ENCODE data around the gene EMSY. TPM values are rescaled to one million over a fixed set of nuclear protein-coding genes. Genes with fewer than 3 reads are reported as not detected.
A peak's percentile ranks its signal among the peaks of the same experiment; 100 is the strongest.
"Not testable (repeated sequence)": the region's sequence is repeated elsewhere in the genome, so short reads cannot be mapped to it uniquely, and the experiment has no call there.

The EMSY gene
- total and polyA plus RNA-seq, 7 experiments from 2014 or later = 25.9 to 49.0 (median 35.7) TPM

- no peak overlapping the region for H3K27ac Mint-ChIP-seq
- H3K27ac ChIP-seq (ENCODE audit: low read depth, low read length) = no peak overlapping the region
- H3K4me3 Mint-ChIP-seq = no peak overlapping the region
- peaks cover 0 to 12% (median 0%) of the 10 kb centered on the region in 7 donors for H3K4me1 Mint-ChIP-seq
- ChIA-PET POLR2A (no interaction called here), CTCF (no interaction called here)
- peaks cover 0 to 2% (median 0%) of the 10 kb centered on the region in 11 donors for H3K9me3 Mint-ChIP-seq
- peaks cover 0 to 5% (median 0%) of the 10 kb centered on the region in 5 donors for H3K36me3 Mint-ChIP-seq
- ATAC-seq (no peak), DNase-seq (no peak)
- H3K4me1 ChIP-seq (ENCODE audit: control insufficient read depth in 2 of 2, insufficient read depth in 2 of 2, low read length in 2 of 2) = no peaks in the 10 kb centered on the region
- H3K27me3 ChIP-seq (ENCODE audit: control insufficient read depth in 2 of 2, insufficient read depth in 2 of 2, low read length in 2 of 2) = no peaks in the 10 kb centered on the region
- no peaks in the 10 kb centered on the region for H3K36me3 ChIP-seq (ENCODE audit: control insufficient read depth in 2 of 3, insufficient read depth in 3 of 3, low read length in 3 of 3)
- H3K9me3 ChIP-seq (ENCODE audit: control insufficient read depth in 2 of 3, low read length in 3 of 3) = no peaks in the 10 kb centered on the region
- no peak overlapping the region for H3K4me3 ChIP-seq (ENCODE audit: low read length)
- peaks cover 0 to 19% (median 10%) of the 10 kb centered on the region in 5 donors for H3K27me3 Mint-ChIP-seq
- intact Hi-C loops (cut with micrococcal nuclease) = no loop called here
These were observed 133.3 kb downstream of the EMSY start for GRCh38 chr11:76577921-76578653.

- intact Hi-C loops (cut with micrococcal nuclease) = no loop called here
- H3K9me3 ChIP-seq (ENCODE audit: control insufficient read depth in 2 of 3, low read length in 3 of 3) = no peaks in the 10 kb centered on the region
These were observed 133.8 kb downstream of the EMSY start for GRCh38 chr11:76578654-76579055.

GRCh38 chr11:76579056-76579751 is 134.4 kb downstream of the EMSY start:
- H3K27me3 ChIP-seq (ENCODE audit: control insufficient read depth in 2 of 2, insufficient read depth in 2 of 2, low read length in 2 of 2) = no peaks in the 10 kb centered on the region
- peaks cover 0 to 16% (median 6%) of the 10 kb centered on the region in 5 donors for H3K27me3 Mint-ChIP-seq
- CTCF ChIA-PET = no interaction called here
- no peak overlapping the region for H3K4me3 ChIP-seq (ENCODE audit: low read length)
- peaks cover 0 to 2% (median 0%) of the 10 kb centered on the region in 11 donors for H3K9me3 Mint-ChIP-seq
- no peak overlapping the region for H3K4me3 Mint-ChIP-seq
- H3K27ac ChIP-seq (ENCODE audit: low read depth, low read length) = no peak overlapping the region
- H3K9me3 ChIP-seq (ENCODE audit: control insufficient read depth in 2 of 3, low read length in 3 of 3) = no peaks in the 10 kb centered on the region
- H3K27ac Mint-ChIP-seq = no peak overlapping the region
- H3K4me1 ChIP-seq (ENCODE audit: control insufficient read depth in 2 of 2, insufficient read depth in 2 of 2, low read length in 2 of 2) = no peaks in the 10 kb centered on the region
- no peaks in the 10 kb centered on the region for H3K36me3 ChIP-seq (ENCODE audit: control insufficient read depth in 2 of 3, insufficient read depth in 3 of 3, low read length in 3 of 3)
- POLR2A ChIA-PET = no interaction called here
- H3K4me1 Mint-ChIP-seq = peaks cover 0 to 4% (median 0%) of the 10 kb centered on the region in 7 donors
- intact Hi-C loops (cut with micrococcal nuclease) = no loop called here
- peaks cover 0 to 5% (median 0%) of the 10 kb centered on the region in 5 donors for H3K36me3 Mint-ChIP-seq
- DNase-seq (no peak), ATAC-seq (no peak)

More at GRCh38 chr11:76578654-76579055, 133.8 kb downstream of the EMSY start:
- ChIA-PET POLR2A (no interaction called here), CTCF (no interaction called here)
- ATAC-seq (no peak), DNase-seq (no peak)
- Histone ChIP-seq H3K4me1 (ENCODE audit: control insufficient read depth in 2 of 2, insufficient read depth in 2 of 2, low read length in 2 of 2) (no peaks in the 10 kb centered on the region), H3K27ac (ENCODE audit: low read depth, low read length) (no peak overlapping the region), H3K4me3 (ENCODE audit: low read length) (no peak overlapping the region), H3K36me3 (ENCODE audit: control insufficient read depth in 2 of 3, insufficient read depth in 3 of 3, low read length in 3 of 3) (no peaks in the 10 kb centered on the region), H3K27me3 (ENCODE audit: control insufficient read depth in 2 of 2, insufficient read depth in 2 of 2, low read length in 2 of 2) (no peaks in the 10 kb centered on the region)
- Mint-ChIP-seq H3K4me3 (no peak overlapping the region), H3K36me3 (peaks cover 0 to 5% (median 0%) of the 10 kb centered on the region in 5 donors), H3K27ac (no peak overlapping the region), H3K27me3 (peaks cover 0 to 19% (median 8%) of the 10 kb centered on the region in 5 donors), H3K4me1 (peaks cover 0 to 7% (median 0%) of the 10 kb centered on the region in 7 donors), H3K9me3 (peaks cover 0 to 2% (median 0%) of the 10 kb centered on the region in 11 donors)

GRCh38 chr11:76579752-76580151 is 134.9 kb downstream of the EMSY start:
- H3K4me3 ChIP-seq (ENCODE audit: low read length) = no peak overlapping the region
- no peak overlapping the region for H3K27ac Mint-ChIP-seq

GRCh38 chr11:76582471-76582870 is 137.7 kb downstream of the EMSY start:
- H3K9me3 ChIP-seq (ENCODE audit: control insufficient read depth in 2 of 3, low read length in 3 of 3); H3K4me3 ChIP-seq (ENCODE audit: low read length); H3K4me1 ChIP-seq (ENCODE audit: control insufficient read depth in 2 of 2, insufficient read depth in 2 of 2, low read length in 2 of 2); H3K36me3 ChIP-seq (ENCODE audit: control insufficient read depth in 2 of 3, insufficient read depth in 3 of 3, low read length in 3 of 3); H3K4me3 Mint-ChIP-seq; H3K9me3 Mint-ChIP-seq; H3K27ac ChIP-seq (ENCODE audit: low read depth, low read length); intact Hi-C loops (cut with micrococcal nuclease); H3K27ac Mint-ChIP-seq; POLR2A ChIA-PET; DNase-seq; H3K36me3 Mint-ChIP-seq; H3K27me3 Mint-ChIP-seq; ATAC-seq; CTCF ChIA-PET; H3K27me3 ChIP-seq (ENCODE audit: control insufficient read depth in 2 of 2, insufficient read depth in 2 of 2, low read length in 2 of 2): not testable (repeated sequence)
- peaks cover 0 to 11% (median 0%) of the 10 kb centered on the region in 7 donors for H3K4me1 Mint-ChIP-seq

More at GRCh38 chr11:76579752-76580151, 134.9 kb downstream of the EMSY start:
- peaks cover 0 to 2% (median 0%) of the 10 kb centered on the region in 11 donors for H3K9me3 Mint-ChIP-seq
- no peak overlapping the region for H3K4me3 Mint-ChIP-seq
- Histone ChIP-seq H3K9me3 (ENCODE audit: control insufficient read depth in 2 of 3, low read length in 3 of 3) (no peaks in the 10 kb centered on the region), H3K4me1 (ENCODE audit: control insufficient read depth in 2 of 2, insufficient read depth in 2 of 2, low read length in 2 of 2) (no peaks in the 10 kb centered on the region), H3K27me3 (ENCODE audit: control insufficient read depth in 2 of 2, insufficient read depth in 2 of 2, low read length in 2 of 2) (no peaks in the 10 kb centered on the region), H3K27ac (ENCODE audit: low read depth, low read length) (no peak overlapping the region), H3K36me3 (ENCODE audit: control insufficient read depth in 2 of 3, insufficient read depth in 3 of 3, low read length in 3 of 3) (no peaks in the 10 kb centered on the region)
- H3K36me3 Mint-ChIP-seq = peaks cover 0 to 5% (median 0%) of the 10 kb centered on the region in 5 donors
- DNase-seq (no peak), ATAC-seq (no peak)
- H3K4me1 Mint-ChIP-seq = peaks cover 0 to 4% (median 0%) of the 10 kb centered on the region in 7 donors
- POLR2A ChIA-PET = no interaction called here
- intact Hi-C loops (cut with micrococcal nuclease) = no loop called here
- CTCF ChIA-PET = no interaction called here
- peaks cover 0 to 12% (median 4%) of the 10 kb centered on the region in 5 donors for H3K27me3 Mint-ChIP-seq

GRCh38 chr11:76587820-76588454 is 143.1 kb downstream of the EMSY start:
- peaks cover 0 to 20% (median 0%) of the 10 kb centered on the region in 5 donors for H3K27me3 Mint-ChIP-seq
- H3K4me3 Mint-ChIP-seq = peak overlapping the region in 1 of 10 donors; percentile 21
- no peak overlapping the region for H3K4me3 ChIP-seq (ENCODE audit: low read length)
- no peaks in the 10 kb centered on the region for H3K27me3 ChIP-seq (ENCODE audit: control insufficient read depth in 2 of 2, insufficient read depth in 2 of 2, low read length in 2 of 2)
- peaks cover 0 to 18% (median 0%) of the 10 kb centered on the region in 5 donors for H3K36me3 Mint-ChIP-seq
- H3K9me3 ChIP-seq (ENCODE audit: control insufficient read depth in 2 of 3, low read length in 3 of 3) = no peaks in the 10 kb centered on the region
- peak overlapping the region in 1 of 9 donors; percentile 92 for H3K27ac Mint-ChIP-seq
- no peak overlapping the region for H3K27ac ChIP-seq (ENCODE audit: low read depth, low read length)
- H3K4me1 ChIP-seq (ENCODE audit: control insufficient read depth in 2 of 2, insufficient read depth in 2 of 2, low read length in 2 of 2) = no peaks in the 10 kb centered on the region
- no peak for DNase-seq
- no peak for ATAC-seq
- POLR2A ChIA-PET = no interaction called here
- CTCF ChIA-PET = no interaction called here
- peaks cover 0 to 61% (median 0%) of the 10 kb centered on the region in 7 donors for H3K4me1 Mint-ChIP-seq
- intact Hi-C loops (cut with micrococcal nuclease) = loop anchor here in 1 of 2 donors (2.0 kb wide), 1 partner anchor 41 kb away; no protein-coding TSS in a partner anchor
- H3K9me3 Mint-ChIP-seq = peaks cover 0 to 7% (median 0%) of the 10 kb centered on the region in 11 donors
- no peaks in the 10 kb centered on the region for H3K36me3 ChIP-seq (ENCODE audit: control insufficient read depth in 2 of 3, insufficient read depth in 3 of 3, low read length in 3 of 3)

Data from naive thymus-derived CD4-positive, alpha-beta T cell (primary cell).